Ovary (tissue), 9 donors: ENCODE measurements around the gene SLC2A1. TPM values are rescaled to one million over a fixed set of nuclear protein-coding genes. Genes with fewer than 3 reads are reported as not detected.

Source experiments
- DNase-seq, 5 donors: peaks; one replicate each; pipeline ENCODE4 v3.0.0-alpha.2; 2019 to 2020
- H3K27ac ChIP-seq, 2 donors: fragments of 200-600 bp; one replicate each; pipeline versions ENCODE4 v1.5.1 to v1.8.0; 2019 to 2022
- H3K27me3 ChIP-seq: fragments of 200-600 bp; one replicate; pipeline ENCODE4 v1.8.0; 2022
- H3K36me3 ChIP-seq: fragments of 200-600 bp; sonication (generic); one replicate; pipeline ENCODE4 v1.5.1; 2019
- H3K4me1 ChIP-seq: one replicate; pipeline ENCODE4 v1.8.1; 2013; ENCODE audit warnings: mild to moderate bottlenecking, moderate library complexity; ENCODE audit not compliant: insufficient read depth
- H3K4me3 ChIP-seq: fragments of 200-600 bp; sonication (generic); one replicate; pipeline ENCODE4 v1.5.1; 2017
- H3K9me3 ChIP-seq, 2 donors: fragments of 200-600 bp in 1 of 2; sonication (generic) in 1 of 2; one replicate each; pipeline versions ENCODE4 v1.5.1 to v1.8.1; 2013 to 2019; ENCODE audit warnings: mild to moderate bottlenecking in 1 of 2, moderate library complexity in 1 of 2
- CTCF ChIP-seq, 3 donors: fragments of 450-650 bp in 2 of 3; fragments of 200-600 bp in 1 of 3; IDR thresholded peaks; one replicate each; pipeline versions ENCODE4 v1.5.1 to v1.8.0; 2016 to 2022; ENCODE audit warnings: antibody characterized with exemption in 3 of 3, mild to moderate bottlenecking in 1 of 3
- EP300 ChIP-seq: sonication (generic); formaldehyde crosslinking; IDR thresholded peaks from one replicate; pipeline ENCODE4 v1.6.1; 2017; ENCODE audit warnings: antibody characterized with exemption
- POLR2A ChIP-seq: fragments of 450-650 bp; IDR thresholded peaks from one replicate; pipeline ENCODE4 v1.6.1; 2017; ENCODE audit warnings: antibody characterized with exemption, mild to moderate bottlenecking, moderate library complexity
- WGBS, 3 donors: extraction: QIAGEN DNeasy Blood & Tissue Kit in 1 of 3; methylation state at CpG; one replicate each; pipeline versions ENCODE4 v1.1.5 to v1.1.7; 2013 to 2017; 5-methylcytosine and 5-hydroxymethylcytosine counted together
- intact Hi-C, 4 donors: fragments of 100-400 bp; cut with DNase I; formaldehyde crosslinking; loops; one replicate each; pipeline versions ENCODE4 v1.11.0 to v1.15.1; 2022 to 2023
- polyA plus RNA-seq, 2 donors: library from polyadenylated mRNA; stranded (reverse); fragments of 200-250 nt in 1 of 2; fragments of 350-450 nt in 1 of 2; fragmentation: Illumina TruSeq in 1 of 2; extraction: RNeasy Lipid Tissue Mini Kit (QIAGEN cat#74804) in 1 of 2; gene quantifications; one replicate each; pipeline ENCODE4 v1.2.3, GENCODE V29; 2013 to 2014
- total RNA-seq, 7 donors: library from RNA; depleted of rRNA in 2 of 7; stranded (reverse); fragments of >200 nt in 2 of 7; fragmentation: NEBNext Ultra II Directional in 3 of 7; extraction: Animal tissue kit (Norgen Biotek cat#: 25700) in 3 of 7; gene quantifications; one replicate each; pipeline versions ENCODE4 v1.1.0 to v1.2.4, GENCODE V29; 2016 to 2023
- donor health status: DM: no; HTN: no; CAD: no; lungs with moderate emphysema.
- donor health status: DM: no; HTN: no; CAD: no.
- donor health status: Bipolar disorder and iron deficiency.
- donor health status: DM: yes; HTN: yes; CAD: no.
- donor health status: DM: no; HTN: no; CAD: no.
- donor health status: DM: yes; HTN: yes; CAD: no.

SLC2A1 gene
- total and polyA plus RNA-seq, 9 donors = 10.3 to 65.4 (median 19.2) TPM

GRCh38 chr1:42952303-42953001 is 6.2 kb downstream of the SLC2A1 start:
- no peaks in the 10 kb centered on the region for H3K9me3 ChIP-seq
- H3K27ac ChIP-seq = no peak overlapping the region
- no peaks in the 10 kb centered on the region for H3K4me1 ChIP-seq
- TF ChIP-seq CTCF (IDR thresholded peaks at IDR 0.05) (no peak), POLR2A (no peak), EP300 (no peak)
- intact Hi-C loops = no loop called here
- H3K4me3 ChIP-seq = no peak overlapping the region
- DNase-seq = no peak
- 91 to 94% (median 93%) methylated on average over 11 of the region's 11 CpGs for WGBS, 3 donors
- no peaks in the 10 kb centered on the region for H3K27me3 ChIP-seq
- H3K36me3 ChIP-seq = no peaks in the 10 kb centered on the region

GRCh38 chr1:42951588-42951987 is 7.1 kb downstream of the SLC2A1 start:
- no peaks in the 10 kb centered on the region for H3K9me3 ChIP-seq
- no peaks in the 10 kb centered on the region for H3K4me1 ChIP-seq
- no peak overlapping the region for H3K4me3 ChIP-seq
- H3K27me3 ChIP-seq = no peaks in the 10 kb centered on the region
- intact Hi-C loops = no loop called here
- H3K27ac ChIP-seq = no peak overlapping the region
- WGBS, 3 donors = 90 to 100% (median 98%) methylated on average over 1 of the region's 1 CpG
- H3K36me3 ChIP-seq = no peaks in the 10 kb centered on the region
- no peak for DNase-seq
- TF ChIP-seq POLR2A = no peak

- no peak for DNase-seq
- no peak for TF ChIP-seq EP300
- no peak for TF ChIP-seq POLR2A
- no peak for TF ChIP-seq CTCF (IDR thresholded peaks at IDR 0.05)
- H3K4me1 ChIP-seq = no peaks in the 10 kb centered on the region
- 87 to 94% (median 92%) methylated on average over 5 of the region's 5 CpGs for WGBS, 3 donors
- H3K9me3 ChIP-seq = no peaks in the 10 kb centered on the region
- H3K36me3 ChIP-seq = no peaks in the 10 kb centered on the region
- no peak overlapping the region for H3K4me3 ChIP-seq
- intact Hi-C loops = no loop called here
- no peak overlapping the region for H3K27ac ChIP-seq
- H3K27me3 ChIP-seq = no peaks in the 10 kb centered on the region
These were observed 8.6 kb downstream of the SLC2A1 start for GRCh38 chr1:42950116-42950481.

GRCh38 chr1:42949312-42950115 is 9.2 kb downstream of the SLC2A1 start:
- Histone ChIP-seq H3K4me1 (no peaks in the 10 kb centered on the region), H3K27me3 (no peaks in the 10 kb centered on the region), H3K4me3 (no peak overlapping the region), H3K27ac (no peak overlapping the region), H3K36me3 (no peaks in the 10 kb centered on the region), H3K9me3 (no peaks in the 10 kb centered on the region)
- TF ChIP-seq CTCF (IDR thresholded peaks at IDR 0.05) (no peak), EP300 (no peak), POLR2A (no peak)
- DNase-seq = no peak
- intact Hi-C loops = no loop called here
- 66 to 78% (median 76%) methylated on average over 9 of the region's 9 CpGs for WGBS, 3 donors
